Astrocyte of the hippocampus (primary cell): ENCODE data around the gene MYO18A.
"Not testable (repeated sequence)": the region's sequence is repeated elsewhere in the genome, so short reads cannot be mapped to it uniquely, and the experiment has no call there.

Experiments used
- DNase-seq: peaks from one replicate; pipeline ENCODE4 v3.0.0; 2011; ENCODE audit warnings: low read depth, low spot score

The MYO18A gene

GRCh38 chr17:29147682-29148081, 32.5 kb downstream of the MYO18A start:
- no peak for DNase-seq

GRCh38 chr17:29147228-29147627, 33.0 kb downstream of the MYO18A start:
- not testable (repeated sequence) for DNase-seq

GRCh38 chr17:29146369-29146972, 33.7 kb downstream of the MYO18A start:
- DNase-seq, result no peak

GRCh38 chr17:29145289-29146073, 34.7 kb downstream of the MYO18A start:
- peak; percentile 89 for DNase-seq

GRCh38 chr17:29143894-29144293, 36.3 kb downstream of the MYO18A start:
- DNase-seq, result peak; percentile 34

- no peak for DNase-seq
Measured at GRCh38 chr17:29141514-29141876, 38.7 kb downstream of the MYO18A start.

- DNase-seq, result peak; percentile 10
Measured at GRCh38 chr17:29140631-29141513, 39.3 kb downstream of the MYO18A start.

- peak; percentile 83 for DNase-seq
Measured at GRCh38 chr17:29140051-29140621, 40.1 kb downstream of the MYO18A start.

- no peak for DNase-seq
Measured at GRCh38 chr17:29138971-29139691, 41.1 kb downstream of the MYO18A start.

GRCh38 chr17:29138184-29138955, 41.8 kb downstream of the MYO18A start:
- no peak for DNase-seq

GRCh38 chr17:29136998-29137730, 43.0 kb downstream of the MYO18A start:
- peak; percentile 15 for DNase-seq

- DNase-seq, result no peak
Measured at GRCh38 chr17:29135464-29135863, 44.7 kb downstream of the MYO18A start.

GRCh38 chr17:29133121-29133713, 47.0 kb downstream of the MYO18A start:
- peak; percentile 69 for DNase-seq

- peak; percentile 73 for DNase-seq
Measured at GRCh38 chr17:29131814-29132682, 48.1 kb downstream of the MYO18A start.

- no peak for DNase-seq
Measured at GRCh38 chr17:29129731-29130130, 50.5 kb downstream of the MYO18A start.

GRCh38 chr17:29127840-29128239, 52.4 kb downstream of the MYO18A start:
- DNase-seq, result no peak

GRCh38 chr17:29126268-29126930, 53.8 kb downstream of the MYO18A start:
- DNase-seq, result no peak

GRCh38 chr17:29125651-29126050, 54.5 kb downstream of the MYO18A start:
- DNase-seq, result no peak
